Myometrial cell (primary cell): ENCODE results near the gene OSCP1. TPM values are rescaled to one million over a fixed set of nuclear protein-coding genes. Genes with fewer than 3 reads are reported as not detected.

ENCODE experiments used
- total RNA-seq: library from RNA; depleted of rRNA; stranded (reverse); fragments of >200 nt; gene quantifications from 2 replicates; pipeline ENCODE4 v1.2.3, GENCODE V29; 2015

OSCP1 gene
- total RNA-seq = 6.7 and 19.6 TPM in 2 replicates

DNA sequence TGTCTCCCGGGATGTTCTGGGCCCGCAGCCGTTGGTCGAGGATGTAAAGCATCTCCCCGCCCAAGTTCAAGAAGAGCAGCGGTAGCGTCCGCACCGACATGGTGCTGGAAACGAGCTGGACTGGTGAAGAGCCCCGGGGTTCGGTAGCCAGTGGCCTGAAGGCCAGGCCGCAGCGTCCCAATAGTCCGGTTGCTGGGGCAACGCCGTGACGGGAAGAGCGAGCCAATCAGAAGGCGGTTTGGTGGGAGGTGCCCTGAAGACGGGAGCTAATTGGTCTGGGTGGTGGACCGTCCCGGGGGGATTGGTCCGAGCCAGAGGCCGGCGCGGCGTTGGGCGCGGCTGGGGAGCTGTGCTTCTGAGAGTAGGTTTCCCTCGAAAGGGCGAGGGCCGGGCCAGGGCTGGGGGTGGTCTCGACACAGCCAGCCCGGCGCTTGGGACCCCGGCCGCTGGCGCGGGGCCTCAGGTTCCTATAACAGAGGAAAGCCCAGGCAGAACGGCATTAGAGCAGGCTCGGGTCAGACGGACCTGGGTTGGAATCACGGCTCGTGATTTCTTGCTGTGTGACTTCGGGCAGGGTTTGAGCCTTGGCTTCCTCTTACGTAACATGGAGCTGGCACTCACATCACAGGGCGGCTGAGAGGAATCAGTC, at the start of gene OSCP1:
Gene OSCP1, minus strand, starts transcription at position 182 of the 649 bp plus-strand sequence. Its CDS starts 82 bp downstream, at position 100.

GRCh38 chr1:36482724-36483388, 32.6 kb upstream of the OSCP1 start, which contains the start of gene CSF3R:
TSS of gene CSF3R (minus strand) at chr1:36482913. CDS start at chr1:36479496, 3,417 bp downstream.

DNA sequence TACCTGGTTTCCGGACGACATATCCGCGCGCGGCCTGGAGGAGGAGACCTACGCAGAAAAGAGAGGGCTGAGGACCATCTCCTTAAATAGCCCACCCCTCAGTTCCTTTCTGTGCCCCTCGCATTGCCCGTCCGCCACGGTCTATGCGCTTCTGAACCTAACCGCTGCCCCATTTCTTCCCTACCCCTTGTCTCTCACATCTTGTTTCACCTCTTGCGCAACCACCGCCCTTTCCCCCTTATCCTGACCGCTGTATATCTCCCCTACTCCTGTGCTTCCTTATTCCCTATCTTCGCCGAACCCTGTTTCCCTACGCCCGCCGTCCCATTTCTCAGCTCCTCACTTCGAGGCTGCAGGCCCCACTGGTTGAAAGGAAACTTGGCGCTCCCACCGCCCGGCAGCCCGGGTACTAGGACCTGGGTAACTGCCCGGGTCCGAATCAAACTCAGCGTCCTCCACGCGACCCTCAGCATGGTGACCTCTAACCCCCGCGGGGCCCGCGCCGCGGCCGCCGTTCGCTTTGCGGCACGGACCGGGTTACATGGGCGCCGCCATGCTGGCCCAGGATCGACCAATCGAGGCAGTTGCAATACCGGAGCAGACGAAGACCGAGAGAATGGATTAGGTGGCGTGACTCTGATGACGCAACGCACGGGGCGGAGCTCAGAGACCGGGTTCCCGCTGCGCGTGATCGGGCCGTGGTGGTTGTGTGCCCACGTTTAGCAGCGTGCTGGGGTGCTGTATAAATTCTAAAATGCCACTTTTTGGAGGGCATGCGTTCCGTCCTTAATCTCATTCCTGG, 13.8 kb upstream of the OSCP1 start, which contains the start of gene MRPS15:
Gene MRPS15, minus strand, starts transcription at position 582 of the 802 bp plus-strand sequence. Its CDS starts 109 bp downstream, at position 473.

DNA sequence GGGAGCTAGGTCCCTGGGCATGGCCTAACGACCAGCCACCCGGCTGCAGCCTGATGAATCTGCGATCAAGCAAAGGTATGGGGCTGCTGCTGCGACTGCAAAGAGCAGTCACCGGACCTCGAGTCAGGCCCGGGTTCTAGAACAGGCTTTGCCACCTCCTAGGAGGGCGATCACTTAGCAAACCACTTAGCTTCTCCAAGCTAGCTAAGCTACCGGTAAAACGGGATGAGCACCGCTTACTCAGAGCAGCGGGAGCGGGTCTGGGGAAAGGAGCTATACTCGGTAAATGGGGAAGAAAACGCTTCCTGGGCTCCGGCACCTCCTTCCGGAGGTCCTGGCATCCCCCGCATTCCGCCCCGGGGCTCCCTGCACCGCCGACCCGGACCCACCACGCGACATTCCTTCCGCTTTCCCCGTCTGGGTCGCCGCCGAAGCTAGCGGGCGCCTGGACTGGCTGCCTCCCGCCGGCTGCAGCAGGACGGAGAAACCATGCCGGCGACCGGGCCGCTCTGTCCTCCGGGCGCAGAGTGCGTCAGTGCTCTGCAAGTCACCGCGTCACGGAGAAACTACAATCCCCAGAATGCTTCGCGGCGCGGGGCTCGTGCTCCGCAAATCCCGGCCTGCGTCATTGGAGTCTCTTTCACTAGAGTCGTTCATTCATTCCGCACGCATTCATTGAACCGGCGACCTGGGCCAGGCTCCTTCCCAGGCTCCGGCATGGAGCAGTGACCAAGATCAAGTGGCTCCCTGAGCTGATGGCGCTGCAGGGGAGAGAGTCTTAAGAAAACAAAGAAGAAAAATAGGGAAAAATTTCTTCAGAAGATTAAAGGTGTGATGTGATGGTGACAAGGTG, 52.6 kb downstream of the OSCP1 start, which contains the start of gene LSM10:
Gene LSM10, minus strand, starts transcription at position 531 of the 853 bp plus-strand sequence. CDS start 3,779 bp downstream, outside the sequence.

GRCh38 chr1:36385410-36386264, 64.6 kb downstream of the OSCP1 start, which contains the start of gene STK40:
TSS of gene STK40 (minus strand) at chr1:36385924. CDS start at chr1:36361332, 24,592 bp downstream.

Other genes with a start within 250 kb of the OSCP1 start
- 73.8 and 89.7 TPM in 2 replicates for gene THRAP3, start 226.0 kb downstream of the OSCP1 start, total RNA-seq
- gene SH3D21, start 144.1 kb downstream of the OSCP1 start, total RNA-seq = 0.86 and 2.1 TPM in 2 replicates
- gene EVA1B, start 126.8 kb downstream of the OSCP1 start, total RNA-seq = 399 and 539 TPM in 2 replicates
- 16.7 and 31.2 TPM in 2 replicates for gene STK40, start 64.5 kb downstream of the OSCP1 start, total RNA-seq
- gene LSM10, start 52.5 kb downstream of the OSCP1 start, total RNA-seq = 46.4 and 61.4 TPM in 2 replicates
- 124 and 138 TPM in 2 replicates for gene MRPS15, start 13.9 kb upstream of the OSCP1 start, total RNA-seq
- not detected in 2 replicates for gene CSF3R, start 32.5 kb upstream of the OSCP1 start, total RNA-seq